ENCODE data around the gene FN3KRP. TPM values are rescaled to one million over a fixed set of nuclear protein-coding genes. Genes with fewer than 3 reads are reported as not detected.
A peak's percentile ranks its signal among the peaks of the same experiment; 100 is the strongest.

FN3KRP gene
- total and polyA plus RNA-seq, 4 donors: 10.1 to 15.5 (median 11.0) TPM

- TF ChIP-seq HNF4G (IDR thresholded peaks at IDR 0.05) (no peak), EGR1 (IDR thresholded peaks at IDR 0.05; ENCODE audit: low read depth in 2 of 2) (peak in 1 of 2 donors; percentile 81), NR2F2 (IDR thresholded peaks at IDR 0.05) (no peak), HNF4A (conservative IDR thresholded peaks at IDR 0.05) (peak; percentile 78 to 90)
Measured at GRCh38 chr17:82737967-82738877, 21.7 kb downstream of the FN3KRP start (continued).

- H3K27ac ChIP-seq (ENCODE audit: low read depth in 1 of 2, low read length in 2 of 2): peak overlapping the region; percentile 59 to 71
- H3K4me1 ChIP-seq (ENCODE audit: control insufficient read depth in 4 of 4, insufficient read depth in 4 of 4, low read length in 3 of 4): peaks cover 13 to 51% (median 24%) of the 10 kb centered on the region in 4 donors
- peak; percentile 55 for DNase-seq (ENCODE audit: low spot score)
- peaks cover 4 to 15% (median 12%) of the 10 kb centered on the region in 4 donors for H3K36me3 ChIP-seq (ENCODE audit: control insufficient read depth in 4 of 4, insufficient read depth in 3 of 4, low read depth in 1 of 4, low read length in 3 of 4)
- H3K9me3 ChIP-seq (ENCODE audit: control insufficient read depth in 4 of 4, low read length in 3 of 4): peaks cover 0 to 4% (median 0%) of the 10 kb centered on the region in 4 donors
- peak in 1 of 2 donors; percentile 51 for TF ChIP-seq GABPA (IDR thresholded peaks at IDR 0.05 in 1 of 2, conservative IDR thresholded peaks at IDR 0.05 in 1 of 2)
- peak; percentile 97 to 98 for TF ChIP-seq RXRA (IDR thresholded peaks at IDR 0.05)
- peak; percentile 72 for TF ChIP-seq FOXA2 (IDR thresholded peaks at IDR 0.05)
- TF ChIP-seq RAD21 (IDR thresholded peaks at IDR 0.05): peak; percentile 26 to 54
- TF ChIP-seq ATF3 (IDR thresholded peaks at IDR 0.05): peak; percentile 28
- peak; percentile 77 for TF ChIP-seq FOXA1 (IDR thresholded peaks at IDR 0.05)
- peak; percentile 90 for TF ChIP-seq SP1 (IDR thresholded peaks at IDR 0.05)
- TF ChIP-seq ZBTB33 (IDR thresholded peaks at IDR 0.05): peak; percentile 92
- peak; percentile 73 to 89 for TF ChIP-seq JUND (IDR thresholded peaks at IDR 0.05)
- TF ChIP-seq NR2F2 (IDR thresholded peaks at IDR 0.05): peak; percentile 78
- TF ChIP-seq TAF1 (conservative IDR thresholded peaks at IDR 0.05): no peak
- TF ChIP-seq HNF4A (conservative IDR thresholded peaks at IDR 0.05): peak; percentile 99
- no peak for TF ChIP-seq REST (IDR thresholded peaks at IDR 0.05)
- peak in 1 of 2 donors; percentile 16 for TF ChIP-seq EGR1 (IDR thresholded peaks at IDR 0.05; ENCODE audit: low read depth in 2 of 2)
- TF ChIP-seq YY1 (IDR thresholded peaks at IDR 0.05): peak; percentile 60
- peak; percentile 95 for TF ChIP-seq HNF4G (IDR thresholded peaks at IDR 0.05)
- no peak for TF ChIP-seq CTCF (IDR thresholded peaks at IDR 0.05; ENCODE audit: low read depth, low read length, missing input control)
- TF ChIP-seq MAX (IDR thresholded peaks at IDR 0.05): peak; percentile 76
- H3K27me3 ChIP-seq (ENCODE audit: control insufficient read depth in 4 of 4, insufficient read depth in 4 of 4, low read length in 3 of 4): no peaks in the 10 kb centered on the region
- WGBS: 82% methylated on average over 10 of the region's 10 CpGs
- no peak overlapping the region for H3K4me3 ChIP-seq (ENCODE audit: low read depth in 1 of 3, low read length in 3 of 3)
- peak overlapping the region in 1 of 2 donors; percentile 43 for H3K9ac ChIP-seq (ENCODE audit: low read depth in 1 of 2, low read length in 2 of 2)
Measured at GRCh38 chr17:82740906-82741759, 24.6 kb downstream of the FN3KRP start.

All from liver (tissue), 9 donors.